ENCODE results near the gene CCSER2. TPM values are rescaled to one million over a fixed set of nuclear protein-coding genes. Genes with fewer than 3 reads are reported as not detected.

The CCSER2 gene
- total RNA-seq, 1 experiment from 2014 or later: 44.1 TPM

GRCh38 chr10:84546609-84547008 is 218.2 kb downstream of the CCSER2 start:
- CTCF ChIA-PET: no interaction called here

GRCh38 chr10:84547616-84548015 is 219.2 kb downstream of the CCSER2 start:
- ChIA-PET POLR2A (ENCODE audit: low non-redundant PET) (no interaction called here), CTCF (no interaction called here)
- no peak for TF ChIP-seq EZH2 (IDR thresholded peaks at IDR 0.05; ENCODE audit: borderline replicate concordance, low read depth, low read length, poor library complexity, severe bottlenecking)
- TF ChIP-seq, protein P1, sequence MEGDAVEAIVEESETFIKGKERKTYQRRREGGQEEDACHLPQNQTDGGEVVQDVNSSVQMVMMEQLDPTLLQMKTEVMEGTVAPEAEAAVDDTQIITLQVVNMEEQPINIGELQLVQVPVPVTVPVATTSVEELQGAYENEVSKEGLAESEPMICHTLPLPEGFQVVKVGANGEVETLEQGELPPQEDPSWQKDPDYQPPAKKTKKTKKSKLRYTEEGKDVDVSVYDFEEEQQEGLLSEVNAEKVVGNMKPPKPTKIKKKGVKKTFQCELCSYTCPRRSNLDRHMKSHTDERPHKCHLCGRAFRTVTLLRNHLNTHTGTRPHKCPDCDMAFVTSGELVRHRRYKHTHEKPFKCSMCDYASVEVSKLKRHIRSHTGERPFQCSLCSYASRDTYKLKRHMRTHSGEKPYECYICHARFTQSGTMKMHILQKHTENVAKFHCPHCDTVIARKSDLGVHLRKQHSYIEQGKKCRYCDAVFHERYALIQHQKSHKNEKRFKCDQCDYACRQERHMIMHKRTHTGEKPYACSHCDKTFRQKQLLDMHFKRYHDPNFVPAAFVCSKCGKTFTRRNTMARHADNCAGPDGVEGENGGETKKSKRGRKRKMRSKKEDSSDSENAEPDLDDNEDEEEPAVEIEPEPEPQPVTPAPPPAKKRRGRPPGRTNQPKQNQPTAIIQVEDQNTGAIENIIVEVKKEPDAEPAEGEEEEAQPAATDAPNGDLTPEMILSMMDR (conservative IDR thresholded peaks at IDR 0.05; ENCODE audit: low read depth, low read length): no peak
- no peak overlapping the region for H3K27ac ChIP-seq (ENCODE audit: low read depth, low read length, poor library complexity, severe bottlenecking)
- H3K27me3 ChIP-seq (replicated peaks; ENCODE audit: insufficient read depth, low read depth, low read length, poor library complexity): peaks cover 15% of the 10 kb centered on the region
- H3K9me3 ChIP-seq (ENCODE audit: low read depth, low read length, poor library complexity, severe bottlenecking): no peaks in the 10 kb centered on the region
- intact Hi-C loops (cut with micrococcal nuclease; ENCODE audit: unreplicated experiment): loop anchor here (10.0 kb wide), 1 partner anchor 1827 kb away; no protein-coding TSS in a partner anchor
- H3K4me3 ChIP-seq (ENCODE audit: low read depth, low read length, poor library complexity, severe bottlenecking): no peak overlapping the region
- H3K36me3 ChIP-seq (ENCODE audit: insufficient read depth, low read length, poor library complexity, severe bottlenecking): no peaks in the 10 kb centered on the region
- no peak for DNase-seq (ENCODE audit: low spot score)
- no peaks in the 10 kb centered on the region for H3K4me1 ChIP-seq (ENCODE audit: insufficient read depth, low read length, poor library complexity, severe bottlenecking)
- no TSS peak for BruUV-seq (replicated peaks)

More at GRCh38 chr10:84546609-84547008, 218.2 kb downstream of the CCSER2 start:
- no TSS peak for BruUV-seq (replicated peaks)
- no peak for DNase-seq (ENCODE audit: low spot score)
- H3K4me3 ChIP-seq (ENCODE audit: low read depth, low read length, poor library complexity, severe bottlenecking): no peak overlapping the region
- H3K9me3 ChIP-seq (ENCODE audit: low read depth, low read length, poor library complexity, severe bottlenecking): no peaks in the 10 kb centered on the region
- TF ChIP-seq, protein P1 (conservative IDR thresholded peaks at IDR 0.05; ENCODE audit: low read depth, low read length): no peak
- no peak for TF ChIP-seq EZH2 (IDR thresholded peaks at IDR 0.05; ENCODE audit: borderline replicate concordance, low read depth, low read length, poor library complexity, severe bottlenecking)
- H3K27me3 ChIP-seq (replicated peaks; ENCODE audit: insufficient read depth, low read depth, low read length, poor library complexity): peaks cover 15% of the 10 kb centered on the region
- H3K36me3 ChIP-seq (ENCODE audit: insufficient read depth, low read length, poor library complexity, severe bottlenecking): no peaks in the 10 kb centered on the region
- intact Hi-C loops (cut with micrococcal nuclease; ENCODE audit: unreplicated experiment): loop anchor here (10.0 kb wide), 1 partner anchor 1828 kb away; no protein-coding TSS in a partner anchor
- H3K27ac ChIP-seq (ENCODE audit: low read depth, low read length, poor library complexity, severe bottlenecking): no peak overlapping the region
- H3K4me1 ChIP-seq (ENCODE audit: insufficient read depth, low read length, poor library complexity, severe bottlenecking): no peaks in the 10 kb centered on the region
- POLR2A ChIA-PET (ENCODE audit: low non-redundant PET): no interaction called here

GRCh38 chr10:84548869-84549268 is 220.5 kb downstream of the CCSER2 start:
- CTCF ChIA-PET: interaction anchor here (0.8 kb wide), 1 partner anchor 12 kb away, joined by 3 read pairs; no protein-coding TSS in a partner anchor
- DNase-seq (ENCODE audit: low spot score): peak; percentile 42
- peaks cover 15% of the 10 kb centered on the region for H3K27me3 ChIP-seq (replicated peaks; ENCODE audit: insufficient read depth, low read depth, low read length, poor library complexity)
- TF ChIP-seq EZH2 (IDR thresholded peaks at IDR 0.05; ENCODE audit: borderline replicate concordance, low read depth, low read length, poor library complexity, severe bottlenecking): no peak
- TF ChIP-seq, protein P1 (conservative IDR thresholded peaks at IDR 0.05; ENCODE audit: low read depth, low read length): peak; percentile 63
- no peak overlapping the region for H3K4me3 ChIP-seq (ENCODE audit: low read depth, low read length, poor library complexity, severe bottlenecking)
- no TSS peak for BruUV-seq (replicated peaks)
- H3K4me1 ChIP-seq (ENCODE audit: insufficient read depth, low read length, poor library complexity, severe bottlenecking): no peaks in the 10 kb centered on the region
- intact Hi-C loops (cut with micrococcal nuclease; ENCODE audit: unreplicated experiment): loop anchor here (10.0 kb wide), 1 partner anchor 1826 kb away; no protein-coding TSS in a partner anchor
- H3K9me3 ChIP-seq (ENCODE audit: low read depth, low read length, poor library complexity, severe bottlenecking): no peaks in the 10 kb centered on the region
- H3K27ac ChIP-seq (ENCODE audit: low read depth, low read length, poor library complexity, severe bottlenecking): no peak overlapping the region
- no peaks in the 10 kb centered on the region for H3K36me3 ChIP-seq (ENCODE audit: insufficient read depth, low read length, poor library complexity, severe bottlenecking)
- POLR2A ChIA-PET (ENCODE audit: low non-redundant PET): no interaction called here

Data from A673 (cell line).